Measurements from ENCODE around the gene CDH20. TPM values are rescaled to one million over a fixed set of nuclear protein-coding genes. Genes with fewer than 3 reads are reported as not detected.

CDH20 gene
- total and polyA plus RNA-seq, 2 donors from 2014 or later, result 0.16 to 0.30 TPM

GRCh38 chr18:61595615-61596251, 262.5 kb downstream of the CDH20 start:
- Histone ChIP-seq H3K4me3 (ENCODE audit: low read length in 3 of 3) (peak overlapping the region in 1 of 3 donors; percentile 35), H3K27me3 (ENCODE audit: control insufficient read depth, insufficient read depth, low read length) (no peaks in the 10 kb centered on the region), H3K27ac (ENCODE audit: low read depth in 2 of 2, low read length in 2 of 2) (peak overlapping the region in 1 of 2 donors; percentile 34), H3K36me3 (ENCODE audit: control insufficient read depth in 2 of 3, insufficient read depth in 3 of 3, low read length in 3 of 3) (no peaks in the 10 kb centered on the region), H3K4me1 (ENCODE audit: control insufficient read depth in 2 of 3, insufficient read depth in 2 of 3, low read depth in 1 of 3, low read length in 3 of 3) (no peaks in the 10 kb centered on the region), H3K9me3 (ENCODE audit: control insufficient read depth in 2 of 3, insufficient read depth in 1 of 3, low read length in 3 of 3) (no peaks in the 10 kb centered on the region), H3K9ac (ENCODE audit: low read length in 3 of 3) (no peak overlapping the region)
- DNase-seq (peak in 2 of 5 donors; percentile 52 to 81), FAIRE-seq (no peak)
- TF ChIP-seq CTCF (IDR thresholded peaks at IDR 0.05; ENCODE audit: borderline replicate concordance, extremely low read depth, insufficient read depth), result no peak
- intact Hi-C loops (cut with DNase I), result no loop called here

GRCh38 chr18:61596296-61596695, 263.1 kb downstream of the CDH20 start:
- no peaks in the 10 kb centered on the region for H3K4me1 ChIP-seq (ENCODE audit: control insufficient read depth in 2 of 3, insufficient read depth in 2 of 3, low read depth in 1 of 3, low read length in 3 of 3)
- no peaks in the 10 kb centered on the region for H3K9me3 ChIP-seq (ENCODE audit: control insufficient read depth in 2 of 3, insufficient read depth in 1 of 3, low read length in 3 of 3)
- peak in 2 of 5 donors; percentile 20 to 74 for DNase-seq
- no peak overlapping the region for H3K27ac ChIP-seq (ENCODE audit: low read depth in 2 of 2, low read length in 2 of 2)
- intact Hi-C loops (cut with DNase I), result no loop called here
- H3K27me3 ChIP-seq (ENCODE audit: control insufficient read depth, insufficient read depth, low read length), result no peaks in the 10 kb centered on the region
- no peaks in the 10 kb centered on the region for H3K36me3 ChIP-seq (ENCODE audit: control insufficient read depth in 2 of 3, insufficient read depth in 3 of 3, low read length in 3 of 3)
- no peak overlapping the region for H3K9ac ChIP-seq (ENCODE audit: low read length in 3 of 3)
- no peak for TF ChIP-seq CTCF (IDR thresholded peaks at IDR 0.05; ENCODE audit: borderline replicate concordance, extremely low read depth, insufficient read depth)
- no peak overlapping the region for H3K4me3 ChIP-seq (ENCODE audit: low read length in 3 of 3)
- no peak for FAIRE-seq

DNA sequence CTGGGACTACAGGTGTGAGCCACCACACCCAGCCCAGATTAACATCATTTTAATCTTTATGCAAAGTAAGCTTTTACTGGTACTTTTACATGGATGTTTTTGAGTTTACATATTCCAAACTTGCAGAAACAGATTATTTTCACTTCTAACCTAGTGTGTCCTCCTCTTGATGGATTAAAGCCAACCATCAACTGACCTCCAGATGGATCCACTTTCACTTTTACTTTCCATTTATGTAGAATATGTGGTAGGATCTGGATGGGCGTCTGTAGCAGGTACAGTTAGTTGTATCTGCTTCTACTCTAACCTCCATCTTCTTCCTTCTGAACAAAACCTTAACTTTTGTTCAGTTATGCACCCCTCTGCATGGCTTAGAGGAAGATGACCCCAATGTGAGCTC, 264.1 kb downstream of the CDH20 start:
- H3K27ac ChIP-seq (ENCODE audit: low read depth in 2 of 2, low read length in 2 of 2), result no peak overlapping the region
- no peak for DNase-seq
- no peak for FAIRE-seq
- no peak for TF ChIP-seq CTCF (IDR thresholded peaks at IDR 0.05; ENCODE audit: borderline replicate concordance, extremely low read depth, insufficient read depth)
- intact Hi-C loops (cut with DNase I), result no loop called here
- H3K36me3 ChIP-seq (ENCODE audit: control insufficient read depth in 2 of 3, insufficient read depth in 3 of 3, low read length in 3 of 3), result no peaks in the 10 kb centered on the region
- no peak overlapping the region for H3K9ac ChIP-seq (ENCODE audit: low read length in 3 of 3)
- no peak overlapping the region for H3K4me3 ChIP-seq (ENCODE audit: low read length in 3 of 3)
- no peaks in the 10 kb centered on the region for H3K4me1 ChIP-seq (ENCODE audit: control insufficient read depth in 2 of 3, insufficient read depth in 2 of 3, low read depth in 1 of 3, low read length in 3 of 3)
- H3K9me3 ChIP-seq (ENCODE audit: control insufficient read depth in 2 of 3, insufficient read depth in 1 of 3, low read length in 3 of 3), result no peaks in the 10 kb centered on the region
- no peaks in the 10 kb centered on the region for H3K27me3 ChIP-seq (ENCODE audit: control insufficient read depth, insufficient read depth, low read length)

DNA sequence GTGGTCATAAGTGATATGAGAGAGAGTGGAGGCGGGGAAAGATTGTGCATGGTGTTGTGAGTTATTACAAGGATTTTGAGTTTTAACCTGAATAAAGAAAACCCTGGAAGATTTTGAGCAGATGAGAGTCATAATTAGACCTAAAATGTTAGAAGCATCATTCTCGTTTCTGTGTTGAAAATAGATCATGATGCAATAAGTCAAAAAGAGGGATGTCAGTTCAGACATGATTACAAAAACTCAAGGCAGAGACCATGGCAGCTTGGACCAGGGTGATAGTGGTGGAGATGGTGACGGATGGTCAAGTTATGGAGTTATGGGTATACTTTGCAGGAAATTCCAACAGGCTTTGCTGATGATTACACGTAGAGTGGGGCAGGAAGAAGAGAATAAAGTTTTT, 267.2 kb downstream of the CDH20 start:
- Histone ChIP-seq H3K4me3 (ENCODE audit: low read length in 3 of 3) (no peak overlapping the region), H3K27ac (ENCODE audit: low read depth in 2 of 2, low read length in 2 of 2) (no peak overlapping the region), H3K4me1 (ENCODE audit: control insufficient read depth in 2 of 3, insufficient read depth in 2 of 3, low read depth in 1 of 3, low read length in 3 of 3) (peaks cover 0 to 7% (median 0%) of the 10 kb centered on the region in 3 donors), H3K9ac (ENCODE audit: low read length in 3 of 3) (no peak overlapping the region), H3K27me3 (ENCODE audit: control insufficient read depth, insufficient read depth, low read length) (no peaks in the 10 kb centered on the region), H3K9me3 (ENCODE audit: control insufficient read depth in 2 of 3, insufficient read depth in 1 of 3, low read length in 3 of 3) (no peaks in the 10 kb centered on the region), H3K36me3 (ENCODE audit: control insufficient read depth in 2 of 3, insufficient read depth in 3 of 3, low read length in 3 of 3) (no peaks in the 10 kb centered on the region)
- intact Hi-C loops (cut with DNase I), result no loop called here
- DNase-seq (no peak), FAIRE-seq (no peak)
- TF ChIP-seq CTCF (IDR thresholded peaks at IDR 0.05; ENCODE audit: borderline replicate concordance, extremely low read depth, insufficient read depth), result no peak
